Osteoblast (primary cell): ENCODE results near the gene FERMT2. TPM values are rescaled to one million over a fixed set of nuclear protein-coding genes. Genes with fewer than 3 reads are reported as not detected.

Experiments used
- DNase-seq: peaks from one replicate; pipeline ENCODE4 v3.0.0; 2011; ENCODE audit warnings: low spot score, mixed read lengths; ENCODE audit not compliant: insufficient read length; ENCODE audit errors: missing footprints
- H2AFZ ChIP-seq: 2 replicates; pipeline ENCODE4 v1.6.0; 2011; ENCODE audit warnings: mild to moderate bottlenecking, low read length
- H3K27ac ChIP-seq: 2 replicates; pipeline ENCODE4 v1.5.1; 2011; ENCODE audit warnings: mild to moderate bottlenecking, low read depth, low read length, moderate library complexity
- H3K27me3 ChIP-seq: 2 replicates; pipeline ENCODE4 v1.6.0; 2012; ENCODE audit warnings: mild to moderate bottlenecking, control low read depth, inconsistent platforms, low read length, moderate library complexity; ENCODE audit not compliant: insufficient read depth
- H3K36me3 ChIP-seq: 2 replicates; pipeline ENCODE4 v1.5.1; 2011; ENCODE audit warnings: mild to moderate bottlenecking, low read length, control low read depth, moderate library complexity; ENCODE audit not compliant: insufficient read depth
- H3K4me1 ChIP-seq: 2 replicates; pipeline ENCODE4 v1.5.1; 2011; ENCODE audit warnings: mild to moderate bottlenecking, low read length, control low read depth, moderate library complexity; ENCODE audit not compliant: insufficient read depth
- H3K4me2 ChIP-seq: 2 replicates; pipeline ENCODE4 v1.6.0; 2011; ENCODE audit warnings: mild to moderate bottlenecking, low read length; ENCODE audit not compliant: insufficient read depth
- H3K4me3 ChIP-seq: fragments of 200-600 bp; sonication (generic); 3 replicates; pipeline ENCODE4 v1.5.1; 2012; ENCODE audit warnings: mild to moderate bottlenecking, low read length, inconsistent platforms; ENCODE audit not compliant: insufficient read depth
- H3K79me2 ChIP-seq: 2 replicates; pipeline ENCODE4 v1.6.0; 2012; ENCODE audit warnings: mild to moderate bottlenecking, low read length, control low read depth, inconsistent platforms; ENCODE audit not compliant: insufficient read depth
- H3K9me3 ChIP-seq: 2 replicates; pipeline ENCODE4 v1.5.1; 2011; ENCODE audit warnings: low read depth, low read length, control low read depth
- H4K20me1 ChIP-seq: 2 replicates; pipeline ENCODE4 v1.6.0; 2012; ENCODE audit warnings: mild to moderate bottlenecking, low read length, control low read depth; ENCODE audit not compliant: insufficient read depth
- total RNA-seq: library from RNA; depleted of rRNA; stranded (reverse); fragments of >200 nt; gene quantifications from 2 replicates; pipeline ENCODE4 v1.2.3, GENCODE V29; 2012
- TF ChIP-seq, protein P1 (sequence below): IDR thresholded peaks from 2 replicates; pipeline ENCODE4 v1.5.1; 2011; ENCODE audit warnings: mild to moderate bottlenecking, low read depth, low read length, moderate library complexity; ENCODE audit errors: extremely low read depth

The FERMT2 gene
- total RNA-seq, 1 donor, result 280 TPM

- Histone ChIP-seq H3K4me1 (peaks cover 24% of the 10 kb centered on the region), H3K27me3 (no peaks in the 10 kb centered on the region), H3K79me2 (peaks cover 99% of the 10 kb centered on the region), H3K4me3 (no peak overlapping the region), H3K27ac (no peak overlapping the region), H3K4me2 (no peak overlapping the region), H2AFZ (no peak overlapping the region), H3K9me3 (no peaks in the 10 kb centered on the region), H4K20me1 (peaks cover 88% of the 10 kb centered on the region), H3K36me3 (peaks cover 21% of the 10 kb centered on the region)
- no peak for DNase-seq
- TF ChIP-seq, protein P1, sequence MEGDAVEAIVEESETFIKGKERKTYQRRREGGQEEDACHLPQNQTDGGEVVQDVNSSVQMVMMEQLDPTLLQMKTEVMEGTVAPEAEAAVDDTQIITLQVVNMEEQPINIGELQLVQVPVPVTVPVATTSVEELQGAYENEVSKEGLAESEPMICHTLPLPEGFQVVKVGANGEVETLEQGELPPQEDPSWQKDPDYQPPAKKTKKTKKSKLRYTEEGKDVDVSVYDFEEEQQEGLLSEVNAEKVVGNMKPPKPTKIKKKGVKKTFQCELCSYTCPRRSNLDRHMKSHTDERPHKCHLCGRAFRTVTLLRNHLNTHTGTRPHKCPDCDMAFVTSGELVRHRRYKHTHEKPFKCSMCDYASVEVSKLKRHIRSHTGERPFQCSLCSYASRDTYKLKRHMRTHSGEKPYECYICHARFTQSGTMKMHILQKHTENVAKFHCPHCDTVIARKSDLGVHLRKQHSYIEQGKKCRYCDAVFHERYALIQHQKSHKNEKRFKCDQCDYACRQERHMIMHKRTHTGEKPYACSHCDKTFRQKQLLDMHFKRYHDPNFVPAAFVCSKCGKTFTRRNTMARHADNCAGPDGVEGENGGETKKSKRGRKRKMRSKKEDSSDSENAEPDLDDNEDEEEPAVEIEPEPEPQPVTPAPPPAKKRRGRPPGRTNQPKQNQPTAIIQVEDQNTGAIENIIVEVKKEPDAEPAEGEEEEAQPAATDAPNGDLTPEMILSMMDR, result no peak
These were observed 14.4 kb downstream of the FERMT2 start for GRCh38 chr14:52936437-52936836.

DNA sequence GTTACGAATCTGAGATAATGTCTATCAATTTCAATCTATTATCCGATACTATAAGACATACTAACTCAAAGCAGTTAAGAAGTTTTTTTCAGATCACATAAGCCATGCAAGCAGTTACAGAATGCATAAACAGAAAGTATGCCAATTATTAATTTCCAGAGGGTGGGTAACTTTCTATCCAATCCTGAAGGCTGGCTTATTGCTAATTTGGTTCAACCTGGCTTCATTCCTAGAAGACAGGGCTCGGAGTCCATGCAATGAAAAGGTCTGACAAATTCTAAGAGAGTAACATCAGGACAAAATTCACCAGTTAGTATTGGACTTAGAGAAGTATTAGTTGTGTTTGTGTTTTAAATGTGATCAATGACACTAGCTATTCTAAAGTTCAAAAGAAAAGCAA, 15.0 kb downstream of the FERMT2 start:
- Histone ChIP-seq H3K9me3 (no peaks in the 10 kb centered on the region), H3K27me3 (no peaks in the 10 kb centered on the region), H3K79me2 (peaks cover 99% of the 10 kb centered on the region), H3K36me3 (peaks cover 21% of the 10 kb centered on the region), H2AFZ (no peak overlapping the region), H4K20me1 (peaks cover 89% of the 10 kb centered on the region), H3K4me1 (peaks cover 24% of the 10 kb centered on the region), H3K27ac (no peak overlapping the region), H3K4me2 (peak overlapping the region; percentile 0), H3K4me3 (no peak overlapping the region)
- DNase-seq, result no peak
- TF ChIP-seq, protein P1, result no peak

GRCh38 chr14:52934762-52935161, 16.1 kb downstream of the FERMT2 start:
- TF ChIP-seq, protein P1, result no peak
- Histone ChIP-seq H2AFZ (no peak overlapping the region), H4K20me1 (peaks cover 87% of the 10 kb centered on the region)

DNA sequence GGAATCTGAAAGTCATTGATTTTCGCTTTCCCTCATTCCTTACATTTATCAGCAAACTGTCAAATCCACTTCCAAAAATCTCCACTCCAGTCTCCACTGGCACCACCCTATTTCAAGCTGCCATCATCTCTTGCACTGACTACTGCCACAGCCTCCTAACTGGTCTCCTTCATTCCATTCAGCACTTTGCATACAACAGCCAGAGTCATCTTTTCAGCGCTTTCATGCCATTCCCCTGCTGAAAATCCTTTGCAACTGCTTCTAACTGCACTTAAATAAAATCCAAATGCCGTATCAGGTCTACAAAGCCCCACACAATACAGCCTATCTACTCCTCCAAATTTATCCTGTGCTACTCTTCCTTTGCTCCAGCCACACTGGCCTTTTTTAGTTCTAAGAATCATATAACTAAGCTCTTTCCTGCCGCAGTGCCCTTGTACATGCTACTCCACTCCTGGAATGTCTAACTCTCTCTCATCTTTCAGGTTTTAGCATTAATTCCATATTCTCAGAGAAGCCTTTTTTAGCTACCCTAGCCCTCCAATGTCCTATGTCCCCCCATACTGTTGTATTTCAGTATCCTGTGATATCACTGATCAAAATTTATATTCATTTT, 21.6 kb downstream of the FERMT2 start:
- Histone ChIP-seq H3K4me2 (no peak overlapping the region), H4K20me1 (peaks cover 92% of the 10 kb centered on the region), H3K4me3 (no peak overlapping the region), H3K27me3 (no peaks in the 10 kb centered on the region), H3K4me1 (peaks cover 44% of the 10 kb centered on the region), H2AFZ (no peak overlapping the region), H3K9me3 (no peaks in the 10 kb centered on the region), H3K27ac (peak overlapping the region; percentile 19), H3K36me3 (no peaks in the 10 kb centered on the region), H3K79me2 (peaks cover 99% of the 10 kb centered on the region)
- no peak for DNase-seq
- TF ChIP-seq, protein P1, result no peak

More at GRCh38 chr14:52934762-52935161, 16.1 kb downstream of the FERMT2 start:
- H3K36me3 ChIP-seq, result peaks cover 18% of the 10 kb centered on the region
- H3K27ac ChIP-seq, result no peak overlapping the region
- H3K4me1 ChIP-seq, result peaks cover 26% of the 10 kb centered on the region
- H3K9me3 ChIP-seq, result no peaks in the 10 kb centered on the region
- peaks cover 99% of the 10 kb centered on the region for H3K79me2 ChIP-seq
- H3K27me3 ChIP-seq, result no peaks in the 10 kb centered on the region
- no peak overlapping the region for H3K4me2 ChIP-seq
- DNase-seq, result no peak
- H3K4me3 ChIP-seq, result no peak overlapping the region
